Measurements from ENCODE around the gene SELENOK.

GRCh38 chr3:53888232-53888631 is 3.4 kb downstream of the SELENOK start:
- TF ChIP-seq POLR2A (IDR thresholded peaks at IDR 0.05; ENCODE audit: low read length) (no peak), GATA1 (IDR thresholded peaks at IDR 0.05; ENCODE audit: low read depth, low read length) (no peak)

Data from erythroblast (primary cell).